22Rv1 (cell line): ENCODE results near the gene GRIFIN.

ENCODE experiments used
- H3K27ac ChIP-seq: fragments of 450-650 bp; 2 replicates; pipeline ENCODE4 v1.5.1; 2017
- ZFX ChIP-seq: fragments of 450-650 bp; IDR thresholded peaks from 2 replicates; pipeline ENCODE4 v1.6.1; 2017; ENCODE audit warnings: antibody characterized with exemption, borderline replicate concordance
- TF ChIP-seq, protein P1 (sequence below): fragments of 450-650 bp; IDR thresholded peaks from 2 replicates; pipeline ENCODE4 v1.5.1; 2017; ENCODE audit warnings: mild to moderate bottlenecking

GRIFIN gene

DNA sequence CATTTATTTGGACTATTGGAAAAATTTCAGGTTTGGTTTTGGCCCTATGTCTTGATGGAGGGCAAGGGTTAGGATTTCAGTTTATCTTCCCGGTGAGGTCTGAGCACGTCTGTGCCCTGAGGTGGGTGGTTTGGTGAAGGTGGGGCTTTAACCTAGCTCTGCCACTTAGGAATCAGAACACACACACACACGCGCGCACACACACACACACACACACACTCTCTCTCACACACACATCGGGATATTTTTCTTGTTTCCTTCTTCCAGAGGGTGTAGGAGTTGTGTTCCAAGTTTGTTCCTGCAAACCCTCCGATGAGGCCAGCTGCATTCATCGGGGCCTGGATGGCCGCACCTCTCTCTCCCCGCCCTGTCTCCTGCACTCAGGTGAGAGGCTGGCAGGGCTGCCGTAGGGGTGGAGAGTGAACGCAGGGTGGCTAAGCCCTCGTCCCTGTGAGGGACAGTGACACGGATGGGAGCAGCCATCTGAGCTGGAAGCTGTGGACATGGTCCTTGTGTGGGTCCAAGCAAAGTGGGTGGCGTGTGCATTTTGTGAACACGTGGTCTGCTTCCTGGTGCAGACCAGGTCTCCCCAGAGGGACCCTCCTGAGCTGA lies 38.6 kb downstream of the GRIFIN start:
- no peak overlapping the region for H3K27ac ChIP-seq
- TF ChIP-seq, protein P1, sequence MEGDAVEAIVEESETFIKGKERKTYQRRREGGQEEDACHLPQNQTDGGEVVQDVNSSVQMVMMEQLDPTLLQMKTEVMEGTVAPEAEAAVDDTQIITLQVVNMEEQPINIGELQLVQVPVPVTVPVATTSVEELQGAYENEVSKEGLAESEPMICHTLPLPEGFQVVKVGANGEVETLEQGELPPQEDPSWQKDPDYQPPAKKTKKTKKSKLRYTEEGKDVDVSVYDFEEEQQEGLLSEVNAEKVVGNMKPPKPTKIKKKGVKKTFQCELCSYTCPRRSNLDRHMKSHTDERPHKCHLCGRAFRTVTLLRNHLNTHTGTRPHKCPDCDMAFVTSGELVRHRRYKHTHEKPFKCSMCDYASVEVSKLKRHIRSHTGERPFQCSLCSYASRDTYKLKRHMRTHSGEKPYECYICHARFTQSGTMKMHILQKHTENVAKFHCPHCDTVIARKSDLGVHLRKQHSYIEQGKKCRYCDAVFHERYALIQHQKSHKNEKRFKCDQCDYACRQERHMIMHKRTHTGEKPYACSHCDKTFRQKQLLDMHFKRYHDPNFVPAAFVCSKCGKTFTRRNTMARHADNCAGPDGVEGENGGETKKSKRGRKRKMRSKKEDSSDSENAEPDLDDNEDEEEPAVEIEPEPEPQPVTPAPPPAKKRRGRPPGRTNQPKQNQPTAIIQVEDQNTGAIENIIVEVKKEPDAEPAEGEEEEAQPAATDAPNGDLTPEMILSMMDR = no peak
- no peak for TF ChIP-seq ZFX

DNA sequence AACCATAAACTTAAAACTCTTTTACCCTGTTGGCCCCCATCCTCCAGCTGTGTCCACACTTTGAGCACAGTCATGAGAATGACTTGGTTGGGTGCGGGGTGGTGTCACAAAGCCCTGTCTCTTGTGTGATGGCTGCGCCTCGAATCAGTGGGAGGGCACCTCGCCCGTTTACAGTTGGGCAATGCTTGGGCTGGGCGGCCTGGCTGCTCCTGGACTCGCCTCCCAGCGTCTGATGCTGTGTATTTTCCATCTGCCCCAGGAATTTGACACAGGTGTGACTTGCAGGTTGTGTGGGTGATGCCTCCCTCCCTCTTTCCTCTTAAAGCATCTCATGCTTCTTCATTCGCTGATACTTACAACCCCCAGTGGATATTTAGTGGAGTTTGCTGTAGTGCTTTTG lies 39.1 kb downstream of the GRIFIN start:
- H3K27ac ChIP-seq = no peak overlapping the region
- TF ChIP-seq, protein P1 = no peak
- TF ChIP-seq ZFX = no peak

DNA sequence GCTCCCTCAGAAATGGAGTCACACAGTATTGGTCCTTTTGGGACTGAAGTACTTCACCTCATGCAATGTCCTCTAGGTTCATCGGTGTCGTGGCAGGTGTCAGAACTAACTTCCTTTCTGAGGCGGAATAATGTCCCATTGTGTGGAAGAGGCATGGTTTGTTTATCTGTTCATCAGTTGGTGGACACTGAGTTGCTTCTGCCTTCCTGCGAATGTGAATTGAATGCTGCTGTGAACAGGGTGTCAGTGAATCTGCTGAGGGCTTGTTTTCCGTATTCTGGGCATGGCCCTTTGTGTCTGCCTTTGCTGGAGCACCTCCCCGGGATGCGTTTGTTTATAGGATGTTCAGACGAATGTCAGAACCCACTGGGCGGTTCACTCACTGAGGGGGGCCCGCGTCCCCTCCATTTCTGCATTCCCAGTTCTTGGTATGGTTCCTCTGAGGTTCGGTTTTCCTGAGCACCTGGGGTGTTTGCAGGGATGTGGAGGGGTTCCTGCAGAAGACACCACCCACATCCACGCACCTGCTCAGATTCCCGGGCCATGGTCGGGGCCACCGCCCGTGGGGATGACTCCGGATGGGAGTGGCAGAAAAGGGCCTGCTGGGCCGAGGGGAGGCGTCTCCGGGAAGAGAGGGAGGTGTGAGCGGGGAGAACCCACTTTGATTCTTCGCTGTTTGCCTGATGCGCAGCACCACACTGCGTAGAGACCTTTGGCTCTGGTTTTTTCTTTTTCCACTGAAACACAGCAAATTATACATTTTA lies 39.7 kb downstream of the GRIFIN start:
- H3K27ac ChIP-seq = no peak overlapping the region

DNA sequence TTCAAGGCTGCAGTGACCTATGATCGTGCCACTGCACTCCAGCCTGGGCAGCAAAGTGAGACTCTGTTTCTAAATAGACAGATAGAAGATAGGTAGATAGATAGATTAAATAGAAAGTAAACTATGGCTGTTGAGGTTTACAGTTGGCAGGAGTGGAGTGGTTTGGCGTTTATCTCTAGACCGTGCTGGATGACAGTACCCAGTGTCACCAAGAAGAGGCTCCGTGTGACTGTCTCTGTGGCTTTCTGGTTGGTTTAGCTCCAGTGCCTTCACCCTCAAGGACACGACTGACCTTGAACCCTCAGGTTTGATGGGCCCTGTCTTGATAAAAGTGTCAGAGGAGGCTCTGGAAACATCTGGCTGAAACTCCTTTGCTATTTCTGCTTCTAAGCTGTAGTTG lies 41.1 kb downstream of the GRIFIN start:
- TF ChIP-seq, protein P1 = no peak
- no peak for TF ChIP-seq ZFX
- H3K27ac ChIP-seq = no peak overlapping the region

More for the DNA sequence above, 39.7 kb downstream of the GRIFIN start:
- TF ChIP-seq, protein P1 = no peak
- TF ChIP-seq ZFX = no peak

DNA sequence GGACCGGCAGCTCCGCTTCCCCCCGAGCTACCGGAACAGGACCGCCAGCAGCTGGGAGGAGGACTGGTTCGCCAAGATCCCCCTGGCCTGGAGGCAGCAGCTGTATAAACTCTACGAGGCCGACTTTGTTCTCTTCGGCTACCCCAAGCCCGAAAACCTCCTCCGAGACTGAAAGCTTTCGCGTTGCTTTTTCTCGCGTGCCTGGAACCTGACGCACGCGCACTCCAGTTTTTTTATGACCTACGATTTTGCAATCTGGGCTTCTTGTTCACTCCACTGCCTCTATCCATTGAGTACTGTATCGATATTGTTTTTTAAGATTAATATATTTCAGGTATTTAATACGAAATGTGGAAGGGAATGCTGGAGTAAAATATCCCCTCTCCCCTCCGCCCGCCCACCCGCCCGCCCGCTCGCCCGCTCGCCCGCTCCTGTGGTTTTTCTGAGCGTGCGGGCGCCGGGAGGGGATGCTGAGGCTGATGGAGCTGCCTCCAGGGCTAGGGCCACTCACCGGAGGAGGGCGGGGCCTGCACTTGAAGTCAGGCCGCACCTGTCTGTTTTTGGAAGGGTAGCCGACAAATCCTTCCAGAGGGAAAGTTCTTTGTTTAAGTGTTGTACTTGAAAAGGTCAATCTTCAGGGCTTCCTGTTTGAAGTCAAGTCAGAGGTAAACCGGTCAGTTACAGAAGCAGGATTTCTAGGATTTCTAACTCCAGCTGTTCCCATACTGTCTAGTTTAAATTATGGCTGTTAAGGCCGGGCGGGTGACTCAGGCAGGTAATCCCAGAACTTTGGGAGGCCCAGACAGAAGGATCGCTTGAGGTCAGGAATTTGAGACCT lies 42.3 kb downstream of the GRIFIN start:
- H3K27ac ChIP-seq = no peak overlapping the region
- no peak for TF ChIP-seq ZFX
- TF ChIP-seq, protein P1 = no peak

DNA sequence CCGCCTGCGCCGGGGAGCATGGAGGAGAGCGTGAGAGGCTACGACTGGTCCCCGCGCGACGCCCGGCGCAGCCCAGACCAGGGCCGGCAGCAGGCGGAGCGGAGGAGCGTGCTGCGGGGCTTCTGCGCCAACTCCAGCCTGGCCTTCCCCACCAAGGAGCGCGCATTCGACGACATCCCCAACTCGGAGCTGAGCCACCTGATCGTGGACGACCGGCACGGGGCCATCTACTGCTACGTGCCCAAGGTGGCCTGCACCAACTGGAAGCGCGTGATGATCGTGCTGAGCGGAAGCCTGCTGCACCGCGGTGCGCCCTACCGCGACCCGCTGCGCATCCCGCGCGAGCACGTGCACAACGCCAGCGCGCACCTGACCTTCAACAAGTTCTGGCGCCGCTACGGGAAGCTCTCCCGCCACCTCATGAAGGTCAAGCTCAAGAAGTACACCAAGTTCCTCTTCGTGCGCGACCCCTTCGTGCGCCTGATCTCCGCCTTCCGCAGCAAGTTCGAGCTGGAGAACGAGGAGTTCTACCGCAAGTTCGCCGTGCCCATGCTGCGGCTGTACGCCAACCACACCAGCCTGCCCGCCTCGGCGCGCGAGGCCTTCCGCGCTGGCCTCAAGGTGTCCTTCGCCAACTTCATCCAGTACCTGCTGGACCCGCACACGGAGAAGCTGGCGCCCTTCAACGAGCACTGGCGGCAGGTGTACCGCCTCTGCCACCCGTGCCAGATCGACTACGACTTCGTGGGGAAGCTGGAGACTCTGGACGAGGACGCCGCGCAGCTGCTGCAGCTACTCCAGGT lies 43.1 kb downstream of the GRIFIN start:
- no peak overlapping the region for H3K27ac ChIP-seq
- no peak for TF ChIP-seq ZFX
- TF ChIP-seq, protein P1 = no peak
